Mesenchymal stem cell (in vitro differentiated cells and primary cell): ENCODE data around the gene DHX8.

Experiments used
- DNase-seq: peaks from one replicate; pipeline ENCODE4 v3.0.0-alpha.2; 2013
- H2AFZ ChIP-seq: one replicate; pipeline ENCODE4 v1.6.1; 2013; ENCODE audit warnings: low read depth, mild to moderate bottlenecking, control low read depth, inconsistent platforms, low read length, moderate library complexity
- H2AK5ac ChIP-seq: 2 replicates; pipeline ENCODE4 v1.6.1; 2013; ENCODE audit warnings: low read length, moderate library complexity, mild to moderate bottlenecking, inconsistent platforms; ENCODE audit not compliant: severe bottlenecking
- H2BK120ac ChIP-seq: one replicate; pipeline ENCODE4 v1.6.1; 2013; ENCODE audit warnings: low read depth, mild to moderate bottlenecking, inconsistent platforms, low read length, moderate library complexity
- H2BK12ac ChIP-seq, 2 experiments: one replicate each; pipeline ENCODE4 v1.6.1; 2013; ENCODE audit warnings: inconsistent platforms in 2 of 2, low read length in 2 of 2, mild to moderate bottlenecking in 2 of 2, moderate library complexity in 2 of 2, control low read depth in 1 of 2
- H2BK15ac ChIP-seq: one replicate; pipeline ENCODE4 v1.6.1; 2013; ENCODE audit warnings: mild to moderate bottlenecking, low read depth, inconsistent platforms; ENCODE audit not compliant: poor library complexity, severe bottlenecking
- H2BK5ac ChIP-seq: 2 replicates; pipeline ENCODE4 v1.6.1; 2013; ENCODE audit warnings: low read depth, mild to moderate bottlenecking, low read length, control low read depth, inconsistent platforms; ENCODE audit not compliant: poor library complexity, severe bottlenecking
- H3K14ac ChIP-seq, 2 experiments: one replicate each; pipeline ENCODE4 v1.6.1; 2013; ENCODE audit warnings: inconsistent platforms in 2 of 2, low read length in 2 of 2, control low read depth in 1 of 2, mild to moderate bottlenecking in 1 of 2, moderate library complexity in 1 of 2
- H3K18ac ChIP-seq, 2 experiments: one replicate each; pipeline ENCODE4 v1.6.1; 2013; ENCODE audit warnings: inconsistent platforms in 2 of 2, low read length in 2 of 2, control low read depth in 1 of 2, low read depth in 1 of 2, mild to moderate bottlenecking in 1 of 2
- H3K23ac ChIP-seq, 2 experiments: one replicate each; pipeline ENCODE4 v1.6.1; 2013; ENCODE audit warnings: inconsistent platforms in 2 of 2, low read length in 2 of 2, mild to moderate bottlenecking in 2 of 2, moderate library complexity in 2 of 2, control low read depth in 1 of 2
- H3K27ac ChIP-seq: 2 replicates; pipeline ENCODE4 v1.5.1; 2013; ENCODE audit warnings: mild to moderate bottlenecking, moderate library complexity, low read length, control low read depth, inconsistent platforms; ENCODE audit not compliant: poor library complexity, severe bottlenecking
- H3K27me3 ChIP-seq, 2 experiments: 2 replicates each; pipeline versions ENCODE4 v1.6.1 to v1.7.0; 2013; ENCODE audit warnings: low read length in 2 of 2, mild to moderate bottlenecking in 2 of 2, moderate library complexity in 2 of 2, control low read depth in 1 of 2, inconsistent platforms in 1 of 2; ENCODE audit not compliant: control insufficient read depth in 1 of 2, insufficient read depth in 1 of 2
- H3K36me3 ChIP-seq, 2 experiments: 2 replicates each; pipeline versions ENCODE4 v1.6.1 to v1.7.0; 2013; ENCODE audit warnings: low read length in 2 of 2, control low read depth in 1 of 2, inconsistent platforms in 1 of 2, low read depth in 1 of 2, mild to moderate bottlenecking in 1 of 2; ENCODE audit not compliant: insufficient read depth in 2 of 2, control insufficient read depth in 1 of 2
- H3K4ac ChIP-seq, 2 experiments: one replicate each; pipeline ENCODE4 v1.6.1; 2013; ENCODE audit warnings: inconsistent platforms in 2 of 2, low read length in 2 of 2, mild to moderate bottlenecking in 2 of 2, moderate library complexity in 2 of 2, control low read depth in 1 of 2, low read depth in 1 of 2
- H3K4me1 ChIP-seq: 2 replicates; pipeline ENCODE4 v1.6.1; 2013; ENCODE audit warnings: low read depth, low read length, control low read depth; ENCODE audit not compliant: control insufficient read depth, insufficient read depth
- H3K4me2 ChIP-seq: 2 replicates; pipeline ENCODE4 v1.6.1; 2013; ENCODE audit warnings: low read length, mild to moderate bottlenecking, inconsistent platforms; ENCODE audit not compliant: poor library complexity, severe bottlenecking
- H3K4me3 ChIP-seq, 2 experiments: 2 replicates each; pipeline versions ENCODE4 v1.5.1 to v1.7.0; 2013; ENCODE audit warnings: low read length in 2 of 2, mild to moderate bottlenecking in 2 of 2, control low read depth in 1 of 2, low read depth in 1 of 2; ENCODE audit not compliant: insufficient read depth in 1 of 2
- H3K79me1 ChIP-seq: replicated peaks from 2 replicates; pipeline ENCODE4 v1.6.1; 2013; ENCODE audit warnings: mild to moderate bottlenecking, control low read depth, low read length, inconsistent platforms; ENCODE audit not compliant: poor library complexity, severe bottlenecking
- H3K9ac ChIP-seq: 2 replicates; pipeline ENCODE4 v1.7.0; 2013; ENCODE audit warnings: mild to moderate bottlenecking, low read length, moderate library complexity
- H3K9me3 ChIP-seq: 2 replicates; pipeline ENCODE4 v1.7.0; 2013; ENCODE audit warnings: mild to moderate bottlenecking, low read length; ENCODE audit not compliant: control insufficient read depth
- H4K8ac ChIP-seq: one replicate; pipeline ENCODE4 v1.6.1; 2013; ENCODE audit warnings: inconsistent platforms, mild to moderate bottlenecking, low read length, moderate library complexity
- H4K91ac ChIP-seq: one replicate; pipeline ENCODE4 v1.6.1; 2013; ENCODE audit warnings: mild to moderate bottlenecking, low read length, inconsistent platforms
- WGBS: methylation state at CpG from one replicate; pipeline ENCODE4 v1.1.7; 2013; ENCODE audit warnings: mixed read lengths; 5-methylcytosine and 5-hydroxymethylcytosine counted together

The DHX8 gene

GRCh38 chr17:43531955-43532354 lies 48.2 kb downstream of the DHX8 start:
- Histone ChIP-seq H2AK5ac (no peak overlapping the region), H3K27ac (no peak overlapping the region), H3K14ac (no peak overlapping the region), H3K9me3 (no peaks in the 10 kb centered on the region), H2BK5ac (no peak overlapping the region), H3K27me3 (no peaks in the 10 kb centered on the region), H3K4ac (no peak overlapping the region), H2BK120ac (no peak overlapping the region), H3K36me3 (peaks cover 13 to 23% of the 10 kb centered on the region in 2 experiments), H2AFZ (no peak overlapping the region), H2BK15ac (peak overlapping the region; percentile 15), H4K8ac (no peak overlapping the region), H4K91ac (no peak overlapping the region), H3K4me1 (peaks cover 25% of the 10 kb centered on the region), H3K4me2 (no peak overlapping the region), H2BK12ac (no peak overlapping the region), H3K9ac (no peak overlapping the region), H3K18ac (no peak overlapping the region), H3K79me1 (peaks cover 17% of the 10 kb centered on the region), H3K23ac (no peak overlapping the region), H3K4me3 (no peak overlapping the region)
- 75% methylated on average over 8 of the region's 8 CpGs for WGBS
- peak; percentile 16 for DNase-seq

- H3K18ac ChIP-seq: no peak overlapping the region
- no peak for DNase-seq
- no peak overlapping the region for H3K14ac ChIP-seq
These were observed 48.8 kb downstream of the DHX8 start for GRCh38 chr17:43532581-43532980.

GRCh38 chr17:43533699-43534098 lies 49.9 kb downstream of the DHX8 start:
- WGBS: 98% methylated on average over 4 of the region's 4 CpGs
- Histone ChIP-seq H4K91ac (no peak overlapping the region), H3K27ac (no peak overlapping the region), H2BK5ac (no peak overlapping the region), H3K27me3 (no peaks in the 10 kb centered on the region), H3K9me3 (no peaks in the 10 kb centered on the region), H3K18ac (peak overlapping the region in 1 of 2 experiments; percentile 27), H2AK5ac (no peak overlapping the region), H2BK120ac (no peak overlapping the region), H3K4me1 (peaks cover 23% of the 10 kb centered on the region), H3K9ac (no peak overlapping the region), H4K8ac (peak overlapping the region; percentile 71), H2BK12ac (peak overlapping the region in 1 of 2 experiments; percentile 30), H2AFZ (no peak overlapping the region), H3K4me2 (no peak overlapping the region), H3K23ac (no peak overlapping the region), H3K79me1 (peaks cover 11% of the 10 kb centered on the region), H2BK15ac (peak overlapping the region; percentile 15), H3K4ac (peak overlapping the region in 1 of 2 experiments; percentile 75), H3K14ac (no peak overlapping the region), H3K36me3 (peaks cover 1 to 14% of the 10 kb centered on the region in 2 experiments), H3K4me3 (no peak overlapping the region)
- DNase-seq: no peak

More at GRCh38 chr17:43532581-43532980, 48.8 kb downstream of the DHX8 start:
- H3K9ac ChIP-seq: no peak overlapping the region
- H2BK5ac ChIP-seq: no peak overlapping the region
- no peak overlapping the region for H3K4ac ChIP-seq
- H3K4me2 ChIP-seq: no peak overlapping the region
- WGBS: 96% methylated on average over 9 of the region's 10 CpGs
- H3K9me3 ChIP-seq: no peaks in the 10 kb centered on the region
- H3K79me1 ChIP-seq: peaks cover 15% of the 10 kb centered on the region
- peak overlapping the region; percentile 42 for H2BK120ac ChIP-seq
- H2AK5ac ChIP-seq: no peak overlapping the region
- H4K91ac ChIP-seq: peak overlapping the region; percentile 67
- peaks cover 6 to 23% of the 10 kb centered on the region in 2 experiments for H3K36me3 ChIP-seq
- H2AFZ ChIP-seq: no peak overlapping the region
- no peak overlapping the region for H3K27ac ChIP-seq
- peaks cover 25% of the 10 kb centered on the region for H3K4me1 ChIP-seq
- no peak overlapping the region for H3K23ac ChIP-seq
- peak overlapping the region in 1 of 2 experiments; percentile 5 for H2BK12ac ChIP-seq
- no peak overlapping the region for H3K4me3 ChIP-seq
- H3K27me3 ChIP-seq: no peaks in the 10 kb centered on the region
- no peak overlapping the region for H4K8ac ChIP-seq
- peak overlapping the region; percentile 36 for H2BK15ac ChIP-seq

- no peak overlapping the region for H3K4me2 ChIP-seq
- no peaks in the 10 kb centered on the region for H3K27me3 ChIP-seq
- no peak overlapping the region for H3K14ac ChIP-seq
- no peak overlapping the region for H3K9ac ChIP-seq
- H3K4me1 ChIP-seq: peaks cover 15% of the 10 kb centered on the region
- H3K79me1 ChIP-seq: peaks cover 6% of the 10 kb centered on the region
- peak overlapping the region; percentile 77 for H2BK120ac ChIP-seq
- peak overlapping the region in 1 of 2 experiments; percentile 38 for H2BK12ac ChIP-seq
- H4K8ac ChIP-seq: no peak overlapping the region
- no peak overlapping the region for H2AFZ ChIP-seq
- H2AK5ac ChIP-seq: no peak overlapping the region
- 87% methylated on average over 5 of the region's 5 CpGs for WGBS
- no peak overlapping the region for H4K91ac ChIP-seq
- H3K18ac ChIP-seq: no peak overlapping the region
- H3K36me3 ChIP-seq: peaks cover 0 to 4% of the 10 kb centered on the region in 2 experiments
- H3K4ac ChIP-seq: peak overlapping the region in 1 of 2 experiments; percentile 48
- no peak overlapping the region for H3K27ac ChIP-seq
- no peak for DNase-seq
- no peak overlapping the region for H3K23ac ChIP-seq
- H3K4me3 ChIP-seq: no peak overlapping the region
- H3K9me3 ChIP-seq: no peaks in the 10 kb centered on the region
- H2BK5ac ChIP-seq: no peak overlapping the region
- H2BK15ac ChIP-seq: peak overlapping the region; percentile 26
These were observed 51.1 kb downstream of the DHX8 start for GRCh38 chr17:43534909-43535308.
